Loucy (cell line): ENCODE results near the gene SRCIN1.

Experiments used
- H2AFZ ChIP-seq: fragments of 200-600 bp; sonication (generic); 2 replicates; pipeline ENCODE4 v1.6.0; 2016; ENCODE audit warnings: antibody characterized with exemption, mild to moderate bottlenecking, low read length, moderate library complexity
- H3F3A ChIP-seq: fragments of 200-600 bp; 2 replicates; pipeline ENCODE4 v1.6.0; 2016; ENCODE audit warnings: antibody characterized with exemption, low read depth, mild to moderate bottlenecking
- H3K27me3 ChIP-seq: fragments of 200-600 bp; sonication (generic); 2 replicates; pipeline ENCODE4 v1.6.1; 2014; ENCODE audit warnings: low read length, mild to moderate bottlenecking; ENCODE audit not compliant: insufficient read depth, poor library complexity, severe bottlenecking
- H3K36me3 ChIP-seq: fragments of 200-600 bp; sonication (generic); 2 replicates; pipeline ENCODE4 v1.6.1; 2016; ENCODE audit warnings: low read length; ENCODE audit not compliant: insufficient read depth
- H3K4me1 ChIP-seq: fragments of 200-600 bp; sonication (generic); 2 replicates; pipeline ENCODE4 v1.5.1; 2014; ENCODE audit warnings: low read length, mild to moderate bottlenecking; ENCODE audit not compliant: insufficient read depth, poor library complexity, severe bottlenecking
- H3K4me2 ChIP-seq: fragments of 200-600 bp; sonication (generic); 2 replicates; pipeline ENCODE4 v1.6.0; 2014; ENCODE audit warnings: antibody characterized with exemption, low read length, low read depth, mild to moderate bottlenecking; ENCODE audit not compliant: poor library complexity, severe bottlenecking
- H3K4me3 ChIP-seq: fragments of 200-600 bp; sonication (generic); 2 replicates; pipeline ENCODE4 v1.5.1; 2014; ENCODE audit warnings: low read length, mild to moderate bottlenecking, mixed read lengths; ENCODE audit not compliant: poor library complexity, severe bottlenecking
- H3K79me2 ChIP-seq: fragments of 200-600 bp; sonication (generic); 2 replicates; pipeline ENCODE4 v1.6.1; 2014; ENCODE audit warnings: low read length; ENCODE audit not compliant: insufficient read depth
- H3K9ac ChIP-seq: fragments of 200-600 bp; sonication (generic); 2 replicates; pipeline ENCODE4 v1.6.0; 2014; ENCODE audit warnings: mild to moderate bottlenecking, low read depth, low read length, moderate library complexity; ENCODE audit not compliant: poor library complexity, severe bottlenecking
- H3K9me2 ChIP-seq: fragments of 200-600 bp; sonication (generic); replicated peaks from 2 replicates; pipeline ENCODE4 v1.6.1; 2016; ENCODE audit warnings: low read depth, low read length, mixed read lengths
- H3K9me3 ChIP-seq: fragments of 200-600 bp; sonication (generic); 2 replicates; pipeline ENCODE4 v1.6.1; 2014; ENCODE audit warnings: mild to moderate bottlenecking, antibody characterized with exemption, low read length, low read depth; ENCODE audit not compliant: insufficient read depth
- H4K20me1 ChIP-seq: fragments of 200-600 bp; sonication (generic); 2 replicates; pipeline ENCODE4 v1.6.0; 2014; ENCODE audit warnings: antibody characterized with exemption, low read length, mild to moderate bottlenecking; ENCODE audit not compliant: insufficient read depth, poor library complexity, severe bottlenecking
- EZH2phosphoT487 ChIP-seq: fragments of 200-600 bp; IDR thresholded peaks from 2 replicates; pipeline ENCODE4 v1.6.1; 2018; ENCODE audit warnings: antibody characterized with exemption, mild to moderate bottlenecking, moderate library complexity, borderline replicate concordance
- TF ChIP-seq, protein P1 (sequence below): fragments of 200-600 bp; sonication (generic); conservative IDR thresholded peaks from 2 replicates; pipeline ENCODE4 v1.5.1; 2014; ENCODE audit warnings: mild to moderate bottlenecking, antibody characterized with exemption, low read length

SRCIN1 gene

GRCh38 chr17:38549285-38549684, 56.5 kb downstream of the SRCIN1 start:
- Histone ChIP-seq H3K4me2 (no peak overlapping the region), H3K4me1 (no peaks in the 10 kb centered on the region), H3K9me2 (no peaks in the 10 kb centered on the region), H3K36me3 (no peaks in the 10 kb centered on the region), H3K4me3 (no peak overlapping the region), H3F3A (no peaks in the 10 kb centered on the region), H3K27me3 (no peaks in the 10 kb centered on the region), H3K79me2 (no peaks in the 10 kb centered on the region), H3K9ac (no peak overlapping the region), H4K20me1 (no peaks in the 10 kb centered on the region), H3K9me3 (no peaks in the 10 kb centered on the region), H2AFZ (no peak overlapping the region)
- TF ChIP-seq EZH2phosphoT487: no peak
- TF ChIP-seq, protein P1, sequence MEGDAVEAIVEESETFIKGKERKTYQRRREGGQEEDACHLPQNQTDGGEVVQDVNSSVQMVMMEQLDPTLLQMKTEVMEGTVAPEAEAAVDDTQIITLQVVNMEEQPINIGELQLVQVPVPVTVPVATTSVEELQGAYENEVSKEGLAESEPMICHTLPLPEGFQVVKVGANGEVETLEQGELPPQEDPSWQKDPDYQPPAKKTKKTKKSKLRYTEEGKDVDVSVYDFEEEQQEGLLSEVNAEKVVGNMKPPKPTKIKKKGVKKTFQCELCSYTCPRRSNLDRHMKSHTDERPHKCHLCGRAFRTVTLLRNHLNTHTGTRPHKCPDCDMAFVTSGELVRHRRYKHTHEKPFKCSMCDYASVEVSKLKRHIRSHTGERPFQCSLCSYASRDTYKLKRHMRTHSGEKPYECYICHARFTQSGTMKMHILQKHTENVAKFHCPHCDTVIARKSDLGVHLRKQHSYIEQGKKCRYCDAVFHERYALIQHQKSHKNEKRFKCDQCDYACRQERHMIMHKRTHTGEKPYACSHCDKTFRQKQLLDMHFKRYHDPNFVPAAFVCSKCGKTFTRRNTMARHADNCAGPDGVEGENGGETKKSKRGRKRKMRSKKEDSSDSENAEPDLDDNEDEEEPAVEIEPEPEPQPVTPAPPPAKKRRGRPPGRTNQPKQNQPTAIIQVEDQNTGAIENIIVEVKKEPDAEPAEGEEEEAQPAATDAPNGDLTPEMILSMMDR: no peak

DNA sequence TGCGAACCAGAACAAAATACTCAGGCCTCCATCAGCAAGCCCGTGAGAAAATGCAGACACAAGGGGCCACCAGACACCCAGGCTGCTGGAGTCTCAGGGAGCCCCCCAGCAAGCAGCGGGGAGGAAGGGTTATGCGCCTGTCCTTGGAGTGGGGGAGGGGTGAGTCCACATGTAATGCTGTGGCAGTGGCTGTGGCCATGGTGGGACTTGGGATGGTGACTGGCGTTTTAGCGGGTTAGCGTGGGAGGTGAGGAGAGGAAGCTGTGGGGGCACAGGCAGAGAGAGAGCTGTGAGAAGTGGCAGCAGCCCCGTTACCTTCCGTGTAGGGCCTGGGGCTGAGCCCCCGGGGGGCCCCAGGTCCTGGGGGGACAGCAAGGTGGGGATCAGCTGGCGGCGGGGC, 58.3 kb downstream of the SRCIN1 start:
- no peaks in the 10 kb centered on the region for H3F3A ChIP-seq
- no peaks in the 10 kb centered on the region for H3K4me1 ChIP-seq

DNA sequence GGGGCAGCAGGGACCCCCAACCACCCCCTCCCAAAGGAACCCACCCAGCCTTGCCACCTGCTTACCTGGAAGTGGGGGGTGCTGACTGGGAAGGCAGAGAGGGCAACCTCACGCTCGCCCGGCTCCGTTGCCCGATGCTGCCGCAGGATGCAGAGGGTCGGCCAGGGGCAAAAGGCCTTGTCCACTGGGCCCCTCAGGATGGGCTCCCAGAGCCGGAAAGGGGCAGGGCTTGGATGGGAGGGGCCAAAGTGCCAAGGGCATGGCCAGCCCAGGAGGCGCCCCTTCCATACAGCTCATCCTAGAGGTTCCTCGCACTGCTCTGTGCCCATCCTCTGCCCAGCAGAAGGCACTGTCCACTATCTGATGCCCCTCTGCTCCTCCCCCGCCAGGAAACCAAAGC, 59.4 kb downstream of the SRCIN1 start:
- Histone ChIP-seq H3K4me1 (no peaks in the 10 kb centered on the region), H3F3A (no peaks in the 10 kb centered on the region), H3K9me2 (no peaks in the 10 kb centered on the region), H3K4me3 (no peak overlapping the region), H3K9me3 (no peaks in the 10 kb centered on the region), H3K27me3 (no peaks in the 10 kb centered on the region), H3K9ac (no peak overlapping the region), H4K20me1 (no peaks in the 10 kb centered on the region), H2AFZ (no peak overlapping the region), H3K36me3 (no peaks in the 10 kb centered on the region), H3K79me2 (no peaks in the 10 kb centered on the region), H3K4me2 (no peak overlapping the region)
- TF ChIP-seq, protein P1: no peak
- no peak for TF ChIP-seq EZH2phosphoT487

More for the DNA sequence above, 58.3 kb downstream of the SRCIN1 start:
- Histone ChIP-seq H3K9me3 (no peaks in the 10 kb centered on the region), H3K36me3 (no peaks in the 10 kb centered on the region), H3K9ac (no peak overlapping the region), H3K9me2 (no peaks in the 10 kb centered on the region), H3K79me2 (no peaks in the 10 kb centered on the region), H3K27me3 (no peaks in the 10 kb centered on the region), H2AFZ (no peak overlapping the region), H4K20me1 (no peaks in the 10 kb centered on the region), H3K4me2 (no peak overlapping the region), H3K4me3 (no peak overlapping the region)
- TF ChIP-seq, protein P1: no peak
- TF ChIP-seq EZH2phosphoT487: no peak
